Transverse colon (tissue), 4 donors: ENCODE measurements around the gene LPCAT3. TPM values are rescaled to one million over a fixed set of nuclear protein-coding genes. Genes with fewer than 3 reads are reported as not detected.

Experiments used
- DNase-seq: peaks from one replicate; pipeline ENCODE4 v3.0.0-alpha.2; 2019
- H3K27ac ChIP-seq, 4 donors: fragments of 200-600 bp; sonication (generic); 2 replicates each; pipeline ENCODE4 v1.5.1; 2016 to 2018; ENCODE audit warnings: inconsistent platforms in 4 of 4
- H3K27me3 ChIP-seq: fragments of 200-600 bp; sonication (generic); 2 replicates; pipeline ENCODE4 v1.5.1; 2017; ENCODE audit warnings: inconsistent platforms
- H3K36me3 ChIP-seq, 4 donors: fragments of 200-600 bp; sonication (generic); 2 replicates each; pipeline ENCODE4 v1.5.1; 2017 to 2019; ENCODE audit warnings: inconsistent platforms in 4 of 4
- H3K4me1 ChIP-seq, 4 donors: fragments of 200-600 bp; sonication (generic); 2 replicates each; pipeline ENCODE4 v1.5.1; 2017 to 2020; ENCODE audit warnings: inconsistent platforms in 4 of 4
- H3K4me3 ChIP-seq, 4 donors: fragments of 200-600 bp; sonication (generic); 1 replicate in 1 of 4; 2 replicates in 3 of 4; pipeline versions ENCODE4 v1.5.1 to v1.6.1; 2017 to 2019; ENCODE audit warnings: inconsistent platforms in 4 of 4
- H3K9me3 ChIP-seq, 2 donors: fragments of 200-600 bp; sonication (generic); 2 replicates each; pipeline ENCODE4 v1.5.1; 2017 to 2019; ENCODE audit warnings: inconsistent platforms in 2 of 2
- EP300 ChIP-seq: sonication (generic); formaldehyde crosslinking; IDR thresholded peaks from one replicate; pipeline ENCODE4 v1.6.1; 2017; ENCODE audit warnings: antibody characterized with exemption, low read depth
- POLR2A ChIP-seq: fragments of 450-650 bp; IDR thresholded peaks from one replicate; pipeline ENCODE4 v1.6.1; 2016; ENCODE audit warnings: antibody characterized with exemption, mild to moderate bottlenecking, moderate library complexity
- POLR2AphosphoS5 ChIP-seq, 3 donors: sonication (generic); formaldehyde crosslinking; IDR thresholded peaks; one replicate each; pipeline ENCODE4 v1.6.1; 2016; ENCODE audit warnings: antibody characterized with exemption in 3 of 3
- WGBS, 2 donors: methylation state at CpG; one replicate each; pipeline ENCODE4 v1.1.5; 2018; ENCODE audit warnings: low coverage in 1 of 2; 5-methylcytosine and 5-hydroxymethylcytosine counted together
- in situ Hi-C, 4 donors: fragments of 200-750 bp; cut with MboI; loops; one replicate each; pipeline versions ENCODE4 v1.15.0 to v1.15.1; 2017; ENCODE audit warnings: low sequenced_read_pairs in 3 of 4, low pct_ligation_motif_present in 1 of 4, low pct_unique_long_range_greater_than_20kb in 1 of 4
- intact Hi-C: fragments of 100-400 bp; cut with DNase I; formaldehyde crosslinking; loops from one replicate; pipeline ENCODE4 v1.15.1; 2023; ENCODE audit warnings: low total_unique reads
- total RNA-seq, 4 donors: library from RNA; depleted of rRNA; stranded (reverse); fragments of >200 nt; gene quantifications; one replicate each; pipeline ENCODE4 v1.1.0, GENCODE V29; 2016
- TF ChIP-seq, protein P1 (sequence below), 5 experiments: fragments of 200-600 bp in 3 of 5; fragments of 450-650 bp in 2 of 5; sonication (generic) in 3 of 5; IDR thresholded peaks; 1 replicate in 2 of 5; 2 replicates in 3 of 5; pipeline ENCODE4 v1.5.1; 2016 to 2017; ENCODE audit warnings: antibody characterized with exemption in 5 of 5, inconsistent platforms in 3 of 5, mild to moderate bottlenecking in 2 of 5, moderate library complexity in 1 of 5

Gene LPCAT3
- total RNA-seq, 4 donors from 2014 or later: 56.1 to 271 (median 111) TPM

DNA sequence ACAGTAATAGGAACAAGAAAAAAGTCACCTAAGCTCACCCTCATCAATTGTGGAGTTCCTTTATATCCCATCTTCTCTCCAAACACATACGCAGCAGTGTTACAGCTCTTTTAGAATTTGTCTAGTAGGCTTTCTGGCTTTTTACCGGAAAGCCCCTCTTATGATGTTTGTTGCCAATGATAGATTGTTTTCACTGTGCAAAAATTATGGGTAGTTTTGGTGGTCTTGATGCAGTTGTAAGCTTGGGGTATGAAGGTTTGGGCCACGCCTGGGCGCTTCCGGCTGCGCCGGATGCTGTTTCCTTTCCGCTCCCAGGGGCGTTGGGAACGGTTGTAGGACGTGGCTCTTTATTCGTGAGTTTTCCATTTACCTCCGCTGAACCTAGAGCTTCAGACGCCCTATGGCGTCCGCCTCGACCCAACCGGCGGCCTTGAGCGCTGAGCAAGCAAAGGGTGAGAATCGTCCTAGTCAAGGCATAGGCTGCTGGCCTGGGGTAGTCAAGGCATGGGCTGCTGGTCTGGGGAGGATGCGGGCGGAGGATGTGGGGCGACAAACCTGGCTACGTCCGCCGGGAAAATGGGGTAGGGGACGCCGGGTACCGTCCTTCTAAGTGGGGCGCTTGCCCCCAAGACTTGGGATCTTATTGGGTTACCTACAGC, 74.4 kb downstream of the LPCAT3 start, which contains the start of the genes C12orf57 and RNU7-1:
Gene C12orf57 (plus strand): TSS at position 301 of the 659 bp plus-strand sequence. CDS start 100 bp downstream, at position 401.
Gene RNU7-1 (plus strand): TSS at position 95 of the 659 bp plus-strand sequence.
- peak; percentile 87 for DNase-seq
- WGBS, 2 donors: 0% methylated on average over 1 to 31 of the region's 31 CpGs
- intact Hi-C loops (no loop called here), in situ Hi-C loops (loop anchor here in 3 of 4 donors (10.0 to 25.0 kb wide), 2 partner anchors 161 to 168 kb away; partner anchors contain the start of gene C1RL (in 3 of the 3))
- peak within 1 kb of the TSS; percentile 93 to 99 (median 95) for H3K27ac ChIP-seq
- H3K36me3 ChIP-seq: no peaks in the 10 kb centered on the region
- peaks cover 21 to 43% (median 30%) of the 10 kb centered on the region in 4 donors for H3K4me1 ChIP-seq
- peak within 1 kb of the TSS; percentile 41 to 58 (median 48) for H3K4me3 ChIP-seq
- TF ChIP-seq POLR2AphosphoS5 (IDR thresholded peaks at IDR 0.05): peak; percentile 75 to 99 (median 98)
- TF ChIP-seq, protein P1, sequence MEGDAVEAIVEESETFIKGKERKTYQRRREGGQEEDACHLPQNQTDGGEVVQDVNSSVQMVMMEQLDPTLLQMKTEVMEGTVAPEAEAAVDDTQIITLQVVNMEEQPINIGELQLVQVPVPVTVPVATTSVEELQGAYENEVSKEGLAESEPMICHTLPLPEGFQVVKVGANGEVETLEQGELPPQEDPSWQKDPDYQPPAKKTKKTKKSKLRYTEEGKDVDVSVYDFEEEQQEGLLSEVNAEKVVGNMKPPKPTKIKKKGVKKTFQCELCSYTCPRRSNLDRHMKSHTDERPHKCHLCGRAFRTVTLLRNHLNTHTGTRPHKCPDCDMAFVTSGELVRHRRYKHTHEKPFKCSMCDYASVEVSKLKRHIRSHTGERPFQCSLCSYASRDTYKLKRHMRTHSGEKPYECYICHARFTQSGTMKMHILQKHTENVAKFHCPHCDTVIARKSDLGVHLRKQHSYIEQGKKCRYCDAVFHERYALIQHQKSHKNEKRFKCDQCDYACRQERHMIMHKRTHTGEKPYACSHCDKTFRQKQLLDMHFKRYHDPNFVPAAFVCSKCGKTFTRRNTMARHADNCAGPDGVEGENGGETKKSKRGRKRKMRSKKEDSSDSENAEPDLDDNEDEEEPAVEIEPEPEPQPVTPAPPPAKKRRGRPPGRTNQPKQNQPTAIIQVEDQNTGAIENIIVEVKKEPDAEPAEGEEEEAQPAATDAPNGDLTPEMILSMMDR (IDR thresholded peaks at IDR 0.05): peak in 1 of 5 experiments; percentile 8
- peak; percentile 98 for TF ChIP-seq POLR2A
- no peak for TF ChIP-seq EP300
- no peaks in the 10 kb centered on the region for H3K9me3 ChIP-seq
- H3K27me3 ChIP-seq: no peaks in the 10 kb centered on the region

DNA sequence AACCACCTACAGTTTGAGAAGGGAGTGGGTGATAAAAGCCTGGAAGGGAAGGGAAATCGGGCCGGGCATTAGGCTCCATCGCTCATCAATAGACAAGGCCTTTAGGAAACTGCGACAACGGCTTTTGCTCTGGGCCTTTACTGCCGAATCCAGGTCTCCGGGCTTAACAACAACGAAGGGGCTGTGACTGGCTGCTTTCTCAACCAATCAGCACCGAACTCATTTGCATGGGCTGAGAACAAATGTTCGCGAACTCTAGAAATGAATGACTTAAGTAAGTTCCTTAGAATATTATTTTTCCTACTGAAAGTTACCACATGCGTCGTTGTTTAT, 74.9 kb downstream of the LPCAT3 start:
- H3K9me3 ChIP-seq: no peaks in the 10 kb centered on the region
- no peaks in the 10 kb centered on the region for H3K27me3 ChIP-seq
- peak overlapping the region; percentile 93 to 99 (median 95) for H3K27ac ChIP-seq
- no peaks in the 10 kb centered on the region for H3K36me3 ChIP-seq
- WGBS, 2 donors: 0 to 2% methylated on average over 11 to 13 of the region's 13 CpGs
- peak overlapping the region in 3 of 4 donors; percentile 41 to 58 (median 54) for H3K4me3 ChIP-seq
- DNase-seq: peak; percentile 85
- in situ Hi-C loops (loop anchor here in 3 of 4 donors (10.0 to 25.0 kb wide), 2 partner anchors 161 to 169 kb away; partner anchors contain the start of gene C1RL (in 3 of the 3)), intact Hi-C loops (no loop called here)
- TF ChIP-seq EP300 (no peak), POLR2AphosphoS5 (IDR thresholded peaks at IDR 0.05) (no peak), POLR2A (no peak)
- TF ChIP-seq, protein P1 (IDR thresholded peaks at IDR 0.05): no peak
- peaks cover 25 to 48% (median 35%) of the 10 kb centered on the region in 4 donors for H3K4me1 ChIP-seq

GRCh38 chr12:6942331-6942665, 76.0 kb downstream of the LPCAT3 start:
- no peaks in the 10 kb centered on the region for H3K36me3 ChIP-seq
- no peak for DNase-seq
- no peak overlapping the region for H3K4me3 ChIP-seq
- peaks cover 30 to 53% (median 41%) of the 10 kb centered on the region in 4 donors for H3K4me1 ChIP-seq
- WGBS, 2 donors: 94 to 100% methylated on average over 1 to 11 of the region's 11 CpGs
- peak overlapping the region; percentile 93 to 99 (median 95) for H3K27ac ChIP-seq
- H3K9me3 ChIP-seq: no peaks in the 10 kb centered on the region
- intact Hi-C loops (no loop called here), in situ Hi-C loops (loop anchor here in 3 of 4 donors (10.0 to 25.0 kb wide), 2 partner anchors 163 to 170 kb away; partner anchors contain the start of gene C1RL (in 3 of the 3))
- no peaks in the 10 kb centered on the region for H3K27me3 ChIP-seq
- TF ChIP-seq POLR2A (no peak), EP300 (no peak), POLR2AphosphoS5 (IDR thresholded peaks at IDR 0.05) (peak in 1 of 3 donors; percentile 9)

DNA sequence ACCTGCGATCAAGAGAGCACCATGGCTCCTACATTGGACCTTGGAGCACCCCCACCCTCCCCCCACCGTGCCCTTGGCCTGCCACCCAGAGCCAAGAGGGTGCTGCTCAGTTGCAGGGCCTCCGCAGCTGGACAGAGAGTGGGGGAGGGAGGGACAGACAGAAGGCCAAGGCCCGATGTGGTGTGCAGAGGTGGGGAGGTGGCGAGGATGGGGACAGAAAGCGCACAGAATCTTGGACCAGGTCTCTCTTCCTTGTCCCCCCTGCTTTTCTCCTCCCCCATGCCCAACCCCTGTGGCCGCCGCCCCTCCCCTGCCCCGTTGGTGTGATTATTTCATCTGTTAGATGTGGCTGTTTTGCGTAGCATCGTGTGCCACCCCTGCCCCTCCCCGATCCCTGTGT, 76.5 kb downstream of the LPCAT3 start:
- 70 to 84% methylated on average over 2 to 12 of the region's 12 CpGs for WGBS, 2 donors
- Histone ChIP-seq H3K27me3 (no peaks in the 10 kb centered on the region), H3K4me3 (no peak overlapping the region), H3K9me3 (no peaks in the 10 kb centered on the region), H3K27ac (peak overlapping the region in 2 of 4 donors; percentile 93 to 99), H3K4me1 (peaks cover 27 to 53% (median 43%) of the 10 kb centered on the region in 4 donors), H3K36me3 (no peaks in the 10 kb centered on the region)
- in situ Hi-C loops: loop anchor here in 3 of 4 donors (10.0 to 25.0 kb wide), 2 partner anchors 163 to 171 kb away; partner anchors contain the start of gene C1RL (in 3 of the 3)
- TF ChIP-seq, protein P1 (IDR thresholded peaks at IDR 0.05): no peak
- TF ChIP-seq POLR2A: no peak
- no peak for TF ChIP-seq EP300
- no peak for TF ChIP-seq POLR2AphosphoS5 (IDR thresholded peaks at IDR 0.05)
- no peak for DNase-seq
- intact Hi-C loops: no loop called here
